HG02798 (cell line): ENCODE data around the gene CLASP2.

Experiments
- ATAC-seq: cut with Tn5 transposase; IDR thresholded peaks from one replicate; pipeline ENCODE4 v1.9.1; 2021; ENCODE audit warnings: mild to moderate bottlenecking; ENCODE audit not compliant: unreplicated experiment, poor library complexity

Gene CLASP2

GRCh38 chr3:33575311-33575710 lies 142.7 kb downstream of the CLASP2 start:
- ATAC-seq: no peak

GRCh38 chr3:33557829-33558228 lies 160.2 kb downstream of the CLASP2 start:
- ATAC-seq: no peak

GRCh38 chr3:33557279-33557678 lies 160.8 kb downstream of the CLASP2 start:
- no peak for ATAC-seq

GRCh38 chr3:33547101-33547500 lies 171.0 kb downstream of the CLASP2 start:
- no peak for ATAC-seq

GRCh38 chr3:33544126-33544525 lies 173.9 kb downstream of the CLASP2 start:
- ATAC-seq: no peak

- no peak for ATAC-seq
Measured at GRCh38 chr3:33543601-33544000, 174.5 kb downstream of the CLASP2 start.

- ATAC-seq: no peak
Measured at GRCh38 chr3:33541918-33542317, 176.1 kb downstream of the CLASP2 start.

GRCh38 chr3:33538678-33539339 lies 179.2 kb downstream of the CLASP2 start:
- ATAC-seq: no peak

- no peak for ATAC-seq
Measured at GRCh38 chr3:33537133-33537532, 180.9 kb downstream of the CLASP2 start.

- ATAC-seq: no peak
Measured at GRCh38 chr3:33526787-33527186, 191.3 kb downstream of the CLASP2 start.

- no peak for ATAC-seq
Measured at GRCh38 chr3:33525232-33525631, 192.8 kb downstream of the CLASP2 start.

GRCh38 chr3:33523093-33523667 lies 194.9 kb downstream of the CLASP2 start:
- ATAC-seq: no peak

GRCh38 chr3:33521736-33522135 lies 196.3 kb downstream of the CLASP2 start:
- no peak for ATAC-seq

GRCh38 chr3:33513262-33513863 lies 204.7 kb downstream of the CLASP2 start:
- ATAC-seq: no peak

- no peak for ATAC-seq
Measured at GRCh38 chr3:33505027-33505426, 213.0 kb downstream of the CLASP2 start.

GRCh38 chr3:33496449-33496848 lies 221.6 kb downstream of the CLASP2 start:
- no peak for ATAC-seq

- ATAC-seq: no peak
Measured at GRCh38 chr3:33491721-33492120, 226.3 kb downstream of the CLASP2 start.

- ATAC-seq: no peak
Measured at GRCh38 chr3:33490641-33491241, 227.3 kb downstream of the CLASP2 start.

GRCh38 chr3:33488683-33489082 lies 229.4 kb downstream of the CLASP2 start:
- no peak for ATAC-seq

GRCh38 chr3:33488246-33488645 lies 229.8 kb downstream of the CLASP2 start:
- no peak for ATAC-seq

GRCh38 chr3:33482111-33482521 lies 235.9 kb downstream of the CLASP2 start:
- no peak for ATAC-seq
